B cell (primary cell): ENCODE results near the gene SORD.
"Not testable (repeated sequence)": the region's sequence is repeated elsewhere in the genome, so short reads cannot be mapped to it uniquely, and the experiment has no call there.

ENCODE experiments used
- EZH2 ChIP-seq: IDR thresholded peaks from 2 replicates; pipeline ENCODE4 v1.6.1; 2012; ENCODE audit warnings: borderline replicate concordance, low read depth, mild to moderate bottlenecking, moderate library complexity, low read length; ENCODE audit not compliant: insufficient read depth, poor library complexity, severe bottlenecking
- TF ChIP-seq, protein P1 (sequence below): fragments of 200-600 bp; IDR thresholded peaks from one replicate; pipeline ENCODE4 v1.8.0; 2022; ENCODE audit warnings: antibody characterized with exemption, mild to moderate bottlenecking

DNA sequence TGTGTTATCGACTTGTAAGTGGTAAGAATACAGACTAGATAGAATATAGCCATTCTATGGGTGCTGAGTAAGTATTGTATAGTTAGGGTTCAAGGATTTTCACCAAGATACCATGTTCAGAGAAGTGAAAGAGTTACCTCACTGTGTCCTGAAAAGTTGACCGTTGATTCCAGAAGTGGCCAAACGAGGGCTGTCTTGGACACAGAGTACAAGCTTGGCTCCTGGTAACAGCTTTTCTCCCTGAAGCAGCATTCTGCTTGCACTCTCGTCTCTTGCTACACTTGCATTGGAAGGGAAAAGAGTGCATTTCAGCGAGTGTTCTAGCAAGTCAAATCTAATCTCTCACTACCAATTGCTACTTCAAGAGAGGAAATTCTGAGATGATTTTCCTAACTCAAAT, 18.5 kb downstream of the SORD start:
- TF ChIP-seq, protein P1, sequence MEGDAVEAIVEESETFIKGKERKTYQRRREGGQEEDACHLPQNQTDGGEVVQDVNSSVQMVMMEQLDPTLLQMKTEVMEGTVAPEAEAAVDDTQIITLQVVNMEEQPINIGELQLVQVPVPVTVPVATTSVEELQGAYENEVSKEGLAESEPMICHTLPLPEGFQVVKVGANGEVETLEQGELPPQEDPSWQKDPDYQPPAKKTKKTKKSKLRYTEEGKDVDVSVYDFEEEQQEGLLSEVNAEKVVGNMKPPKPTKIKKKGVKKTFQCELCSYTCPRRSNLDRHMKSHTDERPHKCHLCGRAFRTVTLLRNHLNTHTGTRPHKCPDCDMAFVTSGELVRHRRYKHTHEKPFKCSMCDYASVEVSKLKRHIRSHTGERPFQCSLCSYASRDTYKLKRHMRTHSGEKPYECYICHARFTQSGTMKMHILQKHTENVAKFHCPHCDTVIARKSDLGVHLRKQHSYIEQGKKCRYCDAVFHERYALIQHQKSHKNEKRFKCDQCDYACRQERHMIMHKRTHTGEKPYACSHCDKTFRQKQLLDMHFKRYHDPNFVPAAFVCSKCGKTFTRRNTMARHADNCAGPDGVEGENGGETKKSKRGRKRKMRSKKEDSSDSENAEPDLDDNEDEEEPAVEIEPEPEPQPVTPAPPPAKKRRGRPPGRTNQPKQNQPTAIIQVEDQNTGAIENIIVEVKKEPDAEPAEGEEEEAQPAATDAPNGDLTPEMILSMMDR, result not testable (repeated sequence)
- TF ChIP-seq EZH2, result not testable (repeated sequence)
